Body of pancreas (tissue), 4 donors: ENCODE measurements around the gene NUP210L. TPM values are rescaled to one million over a fixed set of nuclear protein-coding genes. Genes with fewer than 3 reads are reported as not detected.
A peak's percentile ranks its signal among the peaks of the same experiment; 100 is the strongest.

Experiments used
- ATAC-seq: fragments of 150-250 bp; one replicate; pipeline ENCODE4 v1.9.1; 2016
- DNase-seq, 4 donors: peaks; one replicate each; pipeline ENCODE4 v3.0.0-alpha.2; 2019
- H3K27ac ChIP-seq, 4 donors: fragments of 200-600 bp; sonication (generic); 1 replicate in 3 of 4; 2 replicates in 1 of 4; pipeline versions ENCODE4 v1.5.1 to v1.6.1; 2016 to 2019; ENCODE audit warnings: mild to moderate bottlenecking in 1 of 4, mixed read lengths in 1 of 4, moderate library complexity in 1 of 4
- H3K27me3 ChIP-seq, 2 donors: fragments of 200-600 bp; sonication (generic); one replicate each; pipeline ENCODE4 v1.6.0; 2016; ENCODE audit warnings: mild to moderate bottlenecking in 1 of 2
- H3K36me3 ChIP-seq, 2 donors: fragments of 200-600 bp; sonication (generic); replicated peaks in 1 of 2; 2 replicates each; pipeline ENCODE4 v1.5.1; 2016; ENCODE audit warnings: low read depth in 2 of 2; ENCODE audit not compliant: insufficient read depth in 1 of 2
- H3K4me1 ChIP-seq: fragments of 200-600 bp; sonication (generic); one replicate; pipeline ENCODE4 v1.6.0; 2016
- H3K4me3 ChIP-seq, 2 donors: fragments of 200-600 bp; sonication (generic); 1 replicate in 1 of 2; 2 replicates in 1 of 2; pipeline ENCODE4 v1.5.1; 2016 to 2019
- H3K9me3 ChIP-seq, 3 donors: fragments of 200-600 bp; sonication (generic); 1 replicate in 2 of 3; 2 replicates in 1 of 3; pipeline ENCODE4 v1.5.1; 2016
- CTCF ChIP-seq, 7 experiments: fragments of 450-650 bp in 4 of 7; fragments of 200-600 bp in 3 of 7; sonication (generic) in 3 of 7; IDR thresholded peaks; one replicate each; pipeline ENCODE4 v1.5.1; 2016 to 2019; ENCODE audit warnings: antibody characterized with exemption in 7 of 7
- POLR2A ChIP-seq, 3 donors: fragments of 450-650 bp; IDR thresholded peaks; one replicate each; pipeline ENCODE4 v1.6.1; 2016; ENCODE audit warnings: antibody characterized with exemption in 3 of 3, mild to moderate bottlenecking in 2 of 3
- WGBS, 2 donors: methylation state at CpG; one replicate each; pipeline ENCODE4 v1.1.5; 2017; 5-methylcytosine and 5-hydroxymethylcytosine counted together
- intact Hi-C: fragments of 100-400 bp; cut with DNase I; formaldehyde crosslinking; loops from one replicate; pipeline ENCODE4 v1.15.1; 2023
- total RNA-seq, 2 donors: library from RNA; depleted of rRNA; stranded (reverse); fragments of >200 nt; gene quantifications; one replicate each; pipeline ENCODE4 v1.1.0, GENCODE V29; 2016

NUP210L gene
- total RNA-seq, 2 donors from 2014 or later, result not detected

- intact Hi-C loops, result no loop called here
Observed at GRCh38 chr1:153978274-153978909, 176.5 kb downstream of the NUP210L start.

GRCh38 chr1:153977250-153978240, 177.3 kb downstream of the NUP210L start, which contains the start of gene JTB:
Gene JTB, minus strand, starts transcription at chr1:153977674. Its CDS starts 422 bp downstream, at chr1:153977252.
- intact Hi-C loops, result no loop called here
- peak; percentile 95 for ATAC-seq
- no peaks in the 10 kb centered on the region for H3K9me3 ChIP-seq
- H3K27me3 ChIP-seq, result no peaks in the 10 kb centered on the region
- H3K36me3 ChIP-seq, result peaks cover 7 to 12% of the 10 kb centered on the region in 2 donors
- H3K27ac ChIP-seq, result peak within 1 kb of the TSS; percentile 85 to 94 (median 88)
- TF ChIP-seq CTCF (IDR thresholded peaks at IDR 0.05), result no peak
- TF ChIP-seq POLR2A (IDR thresholded peaks at IDR 0.05), result peak; percentile 85 to 95 (median 90)
- 1 to 2% methylated on average over 10 to 67 of the region's 75 CpGs for WGBS, 2 donors
- peaks cover 24% of the 10 kb centered on the region for H3K4me1 ChIP-seq
- H3K4me3 ChIP-seq, result peak within 1 kb of the TSS; percentile 71 to 86
- peak; percentile 87 to 93 (median 90) for DNase-seq

More at GRCh38 chr1:153978274-153978909, 176.5 kb downstream of the NUP210L start:
- Histone ChIP-seq H3K4me1 (peaks cover 24% of the 10 kb centered on the region), H3K4me3 (peak overlapping the region in 1 of 2 donors; percentile 86), H3K9me3 (no peaks in the 10 kb centered on the region), H3K27ac (peak overlapping the region; percentile 85 to 94 (median 88)), H3K36me3 (peaks cover 7 to 12% of the 10 kb centered on the region in 2 donors), H3K27me3 (no peaks in the 10 kb centered on the region)
- DNase-seq (no peak), ATAC-seq (no peak)
- no peak for TF ChIP-seq POLR2A (IDR thresholded peaks at IDR 0.05)
- TF ChIP-seq CTCF (IDR thresholded peaks at IDR 0.05), result no peak
- 46 to 51% methylated on average over 9 of the region's 9 CpGs for WGBS, 2 donors

- H3K4me1 ChIP-seq, result peaks cover 24% of the 10 kb centered on the region
- TF ChIP-seq CTCF (IDR thresholded peaks at IDR 0.05) (no peak), POLR2A (IDR thresholded peaks at IDR 0.05) (no peak)
- DNase-seq (no peak), ATAC-seq (no peak)
- H3K27me3 ChIP-seq, result no peaks in the 10 kb centered on the region
- WGBS, 2 donors, result 1% methylated on average over 16 of the region's 16 CpGs
- H3K9me3 ChIP-seq, result no peaks in the 10 kb centered on the region
- peak overlapping the region; percentile 85 to 94 (median 88) for H3K27ac ChIP-seq
- intact Hi-C loops, result no loop called here
- H3K36me3 ChIP-seq, result peaks cover 7 to 12% of the 10 kb centered on the region in 2 donors
- peak overlapping the region; percentile 71 to 86 for H3K4me3 ChIP-seq
Observed at GRCh38 chr1:153976819-153977249, 178.0 kb downstream of the NUP210L start.

- H3K4me1 ChIP-seq, result peaks cover 31% of the 10 kb centered on the region
- 68 to 79% methylated on average over 7 of the region's 7 CpGs for WGBS, 2 donors
- no peak overlapping the region for H3K27ac ChIP-seq
- H3K4me3 ChIP-seq, result no peak overlapping the region
- H3K36me3 ChIP-seq, result peaks cover 7 to 12% of the 10 kb centered on the region in 2 donors
- TF ChIP-seq POLR2A (IDR thresholded peaks at IDR 0.05) (no peak), CTCF (IDR thresholded peaks at IDR 0.05) (no peak)
- ATAC-seq, result no peak
- DNase-seq, result no peak
- intact Hi-C loops, result no loop called here
- no peaks in the 10 kb centered on the region for H3K9me3 ChIP-seq
- H3K27me3 ChIP-seq, result no peaks in the 10 kb centered on the region
Observed at GRCh38 chr1:153973525-153973924, 181.3 kb downstream of the NUP210L start.
